Measurements from ENCODE around the gene PTPRK.
A peak's percentile ranks its signal among the peaks of the same experiment; 100 is the strongest.
"Not testable (repeated sequence)": the region's sequence is repeated elsewhere in the genome, so short reads cannot be mapped to it uniquely, and the experiment has no call there.

PTPRK gene

GRCh38 chr6:128495536-128496333 lies 24.7 kb downstream of the PTPRK start:
- Histone ChIP-seq H3K36me3 (ENCODE audit: control insufficient read depth, insufficient read depth, low read length) (no peaks in the 10 kb centered on the region), H3K9ac (ENCODE audit: low read length) (no peak overlapping the region), H3K4me1 (ENCODE audit: control insufficient read depth, insufficient read depth, low read length) (peaks cover 8% of the 10 kb centered on the region), H3K4me3 (ENCODE audit: low read length) (no peak overlapping the region), H3K27me3 (ENCODE audit: control insufficient read depth, insufficient read depth, low read length) (no peaks in the 10 kb centered on the region), H3K27ac (ENCODE audit: low read depth, low read length) (no peak overlapping the region)

GRCh38 chr6:128494440-128494839 lies 26.0 kb downstream of the PTPRK start:
- no peaks in the 10 kb centered on the region for H3K36me3 ChIP-seq (ENCODE audit: control insufficient read depth, insufficient read depth, low read length)
- H3K27ac ChIP-seq (ENCODE audit: low read depth, low read length): no peak overlapping the region
- H3K4me3 ChIP-seq (ENCODE audit: low read length): no peak overlapping the region
- H3K4me1 ChIP-seq (ENCODE audit: control insufficient read depth, insufficient read depth, low read length): peaks cover 8% of the 10 kb centered on the region
- H3K9ac ChIP-seq (ENCODE audit: low read length): no peak overlapping the region
- no peaks in the 10 kb centered on the region for H3K27me3 ChIP-seq (ENCODE audit: control insufficient read depth, insufficient read depth, low read length)

- no peak overlapping the region for H3K27ac ChIP-seq (ENCODE audit: low read depth, low read length)
- H3K4me3 ChIP-seq (ENCODE audit: low read length): no peak overlapping the region
- H3K9ac ChIP-seq (ENCODE audit: low read length): no peak overlapping the region
- no peaks in the 10 kb centered on the region for H3K36me3 ChIP-seq (ENCODE audit: control insufficient read depth, insufficient read depth, low read length)
- H3K27me3 ChIP-seq (ENCODE audit: control insufficient read depth, insufficient read depth, low read length): no peaks in the 10 kb centered on the region
- peaks cover 8% of the 10 kb centered on the region for H3K4me1 ChIP-seq (ENCODE audit: control insufficient read depth, insufficient read depth, low read length)
These were observed 26.5 kb downstream of the PTPRK start for GRCh38 chr6:128493877-128494276.

GRCh38 chr6:128492386-128492785 lies 28.0 kb downstream of the PTPRK start:
- H3K4me3 ChIP-seq (ENCODE audit: low read length): no peak overlapping the region
- no peaks in the 10 kb centered on the region for H3K27me3 ChIP-seq (ENCODE audit: control insufficient read depth, insufficient read depth, low read length)
- peaks cover 5% of the 10 kb centered on the region for H3K4me1 ChIP-seq (ENCODE audit: control insufficient read depth, insufficient read depth, low read length)
- H3K9ac ChIP-seq (ENCODE audit: low read length): no peak overlapping the region
- H3K27ac ChIP-seq (ENCODE audit: low read depth, low read length): peak overlapping the region; percentile 79
- no peaks in the 10 kb centered on the region for H3K36me3 ChIP-seq (ENCODE audit: control insufficient read depth, insufficient read depth, low read length)

DNA sequence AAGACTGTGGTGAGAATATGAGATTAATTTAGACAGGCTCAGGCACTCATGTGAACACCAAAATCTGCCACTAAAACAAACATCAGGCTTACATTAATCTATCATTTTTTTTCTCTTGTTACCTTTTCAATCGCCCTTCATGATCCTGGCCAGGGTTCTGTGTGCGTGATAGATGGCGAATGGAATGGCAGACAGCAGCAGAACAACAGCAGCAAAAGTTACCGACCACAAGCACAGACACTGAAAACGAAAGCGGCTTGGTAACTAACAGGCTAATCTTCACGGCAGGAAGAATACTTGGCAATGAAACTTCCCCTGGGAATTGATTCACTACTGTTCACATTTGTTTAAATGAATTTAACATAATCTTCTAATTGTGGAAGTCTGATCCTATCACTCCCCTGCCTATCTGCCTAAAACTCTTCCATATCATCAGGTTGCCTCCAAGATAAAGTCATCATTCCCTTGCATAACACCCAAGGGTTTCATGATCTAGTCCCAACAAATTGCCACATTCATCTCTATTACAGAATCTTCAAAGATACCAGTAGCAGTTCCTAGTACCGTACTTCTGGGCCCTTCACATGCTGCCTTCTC lies 28.7 kb downstream of the PTPRK start:
- Histone ChIP-seq H3K4me1 (ENCODE audit: control insufficient read depth, insufficient read depth, low read length) (peaks cover 5% of the 10 kb centered on the region), H3K27me3 (ENCODE audit: control insufficient read depth, insufficient read depth, low read length) (no peaks in the 10 kb centered on the region), H3K4me3 (ENCODE audit: low read length) (peak overlapping the region; percentile 65), H3K9ac (ENCODE audit: low read length) (peak overlapping the region; percentile 10), H3K27ac (ENCODE audit: low read depth, low read length) (peak overlapping the region; percentile 79), H3K36me3 (ENCODE audit: control insufficient read depth, insufficient read depth, low read length) (no peaks in the 10 kb centered on the region)

DNA sequence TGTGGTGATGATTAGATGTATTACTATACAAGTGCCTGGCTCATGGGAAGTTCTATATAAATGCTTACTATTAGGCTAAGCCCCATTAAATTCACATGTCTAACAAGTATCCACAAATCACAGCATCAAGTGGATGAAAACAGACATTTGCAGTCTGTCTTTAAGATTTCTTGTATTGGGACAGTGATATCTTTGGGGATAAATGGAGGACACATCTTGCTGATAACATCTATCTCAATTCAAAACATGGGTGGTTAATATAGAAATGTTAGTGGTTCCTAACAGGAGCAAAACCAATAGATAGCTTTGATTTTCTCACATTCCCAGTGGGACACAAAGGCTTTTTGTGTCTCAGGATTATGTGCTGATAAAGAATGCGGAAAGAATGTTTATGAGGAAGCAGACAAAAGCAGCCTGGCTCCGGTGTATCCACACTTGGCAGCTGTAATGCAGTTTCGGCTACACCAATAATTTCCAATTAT lies 29.3 kb downstream of the PTPRK start:
- H3K27ac ChIP-seq (ENCODE audit: low read depth, low read length): peak overlapping the region; percentile 79
- H3K4me3 ChIP-seq (ENCODE audit: low read length): peak overlapping the region; percentile 65
- H3K4me1 ChIP-seq (ENCODE audit: control insufficient read depth, insufficient read depth, low read length): peaks cover 5% of the 10 kb centered on the region
- H3K9ac ChIP-seq (ENCODE audit: low read length): no peak overlapping the region
- no peaks in the 10 kb centered on the region for H3K27me3 ChIP-seq (ENCODE audit: control insufficient read depth, insufficient read depth, low read length)
- no peaks in the 10 kb centered on the region for H3K36me3 ChIP-seq (ENCODE audit: control insufficient read depth, insufficient read depth, low read length)

DNA sequence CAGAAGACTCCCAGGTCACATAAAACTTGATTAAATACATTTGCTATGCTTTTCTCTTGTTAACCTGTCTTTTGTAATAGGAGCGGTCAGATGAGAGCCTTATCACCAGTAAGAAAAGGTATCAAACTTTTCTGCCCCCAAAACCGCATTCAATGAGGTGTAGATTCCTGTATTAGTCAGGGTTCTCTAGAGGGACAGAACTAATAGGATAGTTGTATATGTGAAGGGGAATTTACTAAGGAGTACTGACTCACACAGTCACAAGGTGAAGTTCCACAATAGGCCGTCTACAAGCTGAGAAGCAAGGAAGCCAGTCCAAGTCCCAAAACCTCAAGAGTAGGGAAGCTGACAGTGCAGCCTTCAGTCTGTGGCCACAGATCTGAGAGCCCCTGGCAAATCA lies 32.7 kb downstream of the PTPRK start:
- H3K4me1 ChIP-seq (ENCODE audit: control insufficient read depth, insufficient read depth, low read length): peaks cover 5% of the 10 kb centered on the region
- H3K27me3 ChIP-seq (ENCODE audit: control insufficient read depth, insufficient read depth, low read length): no peaks in the 10 kb centered on the region
- H3K36me3 ChIP-seq (ENCODE audit: control insufficient read depth, insufficient read depth, low read length): no peaks in the 10 kb centered on the region
- no peak overlapping the region for H3K27ac ChIP-seq (ENCODE audit: low read depth, low read length)
- no peak overlapping the region for H3K4me3 ChIP-seq (ENCODE audit: low read length)
- no peak overlapping the region for H3K9ac ChIP-seq (ENCODE audit: low read length)

DNA sequence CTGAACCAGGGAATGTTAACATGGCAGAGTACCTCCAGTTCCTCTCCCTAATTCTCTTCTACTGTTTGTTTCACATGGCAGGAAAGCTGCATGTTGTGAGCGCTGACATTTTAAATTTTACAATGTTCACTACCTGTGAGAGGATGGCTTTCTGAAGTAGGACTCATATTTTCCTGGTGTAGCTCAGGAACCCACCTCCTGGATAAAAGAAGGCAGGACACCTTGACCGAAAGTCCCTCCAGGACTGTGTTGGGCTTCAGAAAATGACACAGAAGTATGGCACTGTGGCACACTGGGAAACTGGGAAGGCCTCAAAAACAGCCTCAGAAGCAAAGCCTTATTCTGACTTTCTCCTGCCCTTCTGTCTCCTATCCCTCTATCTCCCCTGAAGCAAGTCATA lies 33.3 kb downstream of the PTPRK start:
- no peaks in the 10 kb centered on the region for H3K36me3 ChIP-seq (ENCODE audit: control insufficient read depth, insufficient read depth, low read length)
- H3K27ac ChIP-seq (ENCODE audit: low read depth, low read length): no peak overlapping the region
- no peak overlapping the region for H3K4me3 ChIP-seq (ENCODE audit: low read length)
- H3K27me3 ChIP-seq (ENCODE audit: control insufficient read depth, insufficient read depth, low read length): no peaks in the 10 kb centered on the region
- peaks cover 1% of the 10 kb centered on the region for H3K4me1 ChIP-seq (ENCODE audit: control insufficient read depth, insufficient read depth, low read length)
- no peak overlapping the region for H3K9ac ChIP-seq (ENCODE audit: low read length)

GRCh38 chr6:128486580-128486979 lies 33.8 kb downstream of the PTPRK start:
- H3K4me3 ChIP-seq (ENCODE audit: low read length); H3K27me3 ChIP-seq (ENCODE audit: control insufficient read depth, insufficient read depth, low read length); H3K36me3 ChIP-seq (ENCODE audit: control insufficient read depth, insufficient read depth, low read length); H3K9ac ChIP-seq (ENCODE audit: low read length); H3K27ac ChIP-seq (ENCODE audit: low read depth, low read length); H3K4me1 ChIP-seq (ENCODE audit: control insufficient read depth, insufficient read depth, low read length): not testable (repeated sequence)

GRCh38 chr6:128483472-128484135 lies 36.8 kb downstream of the PTPRK start:
- H3K27me3 ChIP-seq (ENCODE audit: control insufficient read depth, insufficient read depth, low read length): no peaks in the 10 kb centered on the region
- H3K4me1 ChIP-seq (ENCODE audit: control insufficient read depth, insufficient read depth, low read length): no peaks in the 10 kb centered on the region
- H3K27ac ChIP-seq (ENCODE audit: low read depth, low read length): no peak overlapping the region
- H3K9ac ChIP-seq (ENCODE audit: low read length): no peak overlapping the region
- H3K4me3 ChIP-seq (ENCODE audit: low read length): no peak overlapping the region
- H3K36me3 ChIP-seq (ENCODE audit: control insufficient read depth, insufficient read depth, low read length): no peaks in the 10 kb centered on the region

DNA sequence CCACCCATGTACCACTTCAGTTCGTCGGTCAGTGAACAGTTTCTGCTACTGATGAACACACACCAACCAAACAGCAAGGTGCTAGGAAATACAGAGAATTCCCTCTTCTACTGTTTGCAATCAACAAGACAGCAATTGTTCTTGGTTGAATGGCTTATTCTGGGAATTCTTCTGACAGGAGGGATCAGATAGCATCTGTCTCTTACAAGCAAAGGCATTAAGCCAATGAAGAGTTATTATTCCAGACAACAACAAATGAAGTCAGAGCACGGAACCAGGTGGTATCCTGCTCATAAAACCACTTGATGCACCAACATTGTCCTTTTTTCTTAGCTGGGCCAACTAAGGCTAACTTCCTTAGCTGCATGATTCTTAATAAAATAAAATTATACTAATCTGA lies 37.8 kb downstream of the PTPRK start:
- Histone ChIP-seq H3K36me3 (ENCODE audit: control insufficient read depth, insufficient read depth, low read length) (no peaks in the 10 kb centered on the region), H3K27ac (ENCODE audit: low read depth, low read length) (no peak overlapping the region), H3K4me1 (ENCODE audit: control insufficient read depth, insufficient read depth, low read length) (no peaks in the 10 kb centered on the region), H3K4me3 (ENCODE audit: low read length) (no peak overlapping the region), H3K27me3 (ENCODE audit: control insufficient read depth, insufficient read depth, low read length) (no peaks in the 10 kb centered on the region), H3K9ac (ENCODE audit: low read length) (no peak overlapping the region)

DNA sequence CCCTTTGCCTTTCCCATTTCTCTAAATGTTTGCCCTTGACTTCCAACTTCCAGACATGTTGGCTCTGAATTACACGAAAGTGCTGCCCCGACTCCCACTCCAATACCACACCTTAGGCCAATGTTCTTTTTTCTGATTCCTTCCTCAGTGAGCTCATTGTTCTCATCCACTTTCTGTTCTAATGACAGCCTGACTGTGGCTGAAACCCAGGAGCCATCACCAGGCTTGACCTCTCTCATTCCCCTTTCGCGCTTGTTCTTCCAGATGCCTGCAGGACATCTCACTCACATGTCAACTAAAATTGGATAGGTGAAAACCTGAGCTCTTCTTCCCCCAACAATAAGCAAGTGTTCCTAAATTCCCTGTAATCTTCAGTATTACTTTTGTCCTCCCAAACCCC lies 40.4 kb downstream of the PTPRK start:
- Histone ChIP-seq H3K9ac (ENCODE audit: low read length) (no peak overlapping the region), H3K4me3 (ENCODE audit: low read length) (no peak overlapping the region), H3K27me3 (ENCODE audit: control insufficient read depth, insufficient read depth, low read length) (no peaks in the 10 kb centered on the region), H3K36me3 (ENCODE audit: control insufficient read depth, insufficient read depth, low read length) (no peaks in the 10 kb centered on the region), H3K27ac (ENCODE audit: low read depth, low read length) (no peak overlapping the region), H3K4me1 (ENCODE audit: control insufficient read depth, insufficient read depth, low read length) (no peaks in the 10 kb centered on the region)
